Activated naive CD4-positive, alpha-beta T cell treated with anti-CD3 and anti-CD28 coated beads, Interleukin-2, amount 50 U/mL, for 24 hours (primary cell): ENCODE measurements around the gene SPEF1.

ENCODE experiments used
- H3K27ac Mint-ChIP-seq: one replicate; pipeline ENCODE4 v1.8.0; 2021; ENCODE audit warnings: mild to moderate bottlenecking, mixed read lengths
- H3K27me3 Mint-ChIP-seq: one replicate; pipeline ENCODE4 v1.8.0; 2021; ENCODE audit warnings: mixed read lengths
- H3K36me3 Mint-ChIP-seq: one replicate; pipeline ENCODE4 v1.8.0; 2021; ENCODE audit warnings: mixed read lengths
- H3K4me1 Mint-ChIP-seq: one replicate; pipeline ENCODE4 v1.8.0; 2021; ENCODE audit warnings: mixed read lengths
- H3K4me3 Mint-ChIP-seq: one replicate; pipeline ENCODE4 v1.8.0; 2021; ENCODE audit warnings: mild to moderate bottlenecking, mixed read lengths
- H3K9me3 Mint-ChIP-seq: one replicate; pipeline ENCODE4 v1.8.0; 2021; ENCODE audit warnings: mixed read lengths

Gene SPEF1

GRCh38 chr20:3813848-3814581, 32.8 kb upstream of the SPEF1 start:
- Mint-ChIP-seq H3K9me3 (no peaks in the 10 kb centered on the region), H3K36me3 (no peaks in the 10 kb centered on the region), H3K27ac (peak overlapping the region; percentile 81), H3K4me1 (peaks cover 70% of the 10 kb centered on the region), H3K4me3 (peak overlapping the region; percentile 20), H3K27me3 (no peaks in the 10 kb centered on the region)

- peaks cover 72% of the 10 kb centered on the region for H3K4me1 Mint-ChIP-seq
- peak overlapping the region; percentile 63 for H3K27ac Mint-ChIP-seq
- peak overlapping the region; percentile 20 for H3K4me3 Mint-ChIP-seq
These were observed 32.0 kb upstream of the SPEF1 start for GRCh38 chr20:3812975-3813847.

GRCh38 chr20:3812259-3812681, 31.0 kb upstream of the SPEF1 start:
- Mint-ChIP-seq H3K4me1 (peaks cover 78% of the 10 kb centered on the region), H3K36me3 (no peaks in the 10 kb centered on the region), H3K9me3 (no peaks in the 10 kb centered on the region), H3K4me3 (peak overlapping the region; percentile 90), H3K27ac (peak overlapping the region; percentile 99), H3K27me3 (no peaks in the 10 kb centered on the region)

More at GRCh38 chr20:3812975-3813847, 32.0 kb upstream of the SPEF1 start:
- Mint-ChIP-seq H3K9me3 (no peaks in the 10 kb centered on the region), H3K27me3 (no peaks in the 10 kb centered on the region), H3K36me3 (no peaks in the 10 kb centered on the region)

- Mint-ChIP-seq H3K4me3 (peak overlapping the region; percentile 90), H3K36me3 (peaks cover 3% of the 10 kb centered on the region), H3K27me3 (no peaks in the 10 kb centered on the region), H3K9me3 (no peaks in the 10 kb centered on the region), H3K27ac (peak overlapping the region; percentile 99), H3K4me1 (peaks cover 78% of the 10 kb centered on the region)
These were observed 30.4 kb upstream of the SPEF1 start for GRCh38 chr20:3811467-3812258.

- peaks cover 77% of the 10 kb centered on the region for H3K4me1 Mint-ChIP-seq
- H3K27ac Mint-ChIP-seq = no peak overlapping the region
- H3K27me3 Mint-ChIP-seq = no peaks in the 10 kb centered on the region
- peaks cover 17% of the 10 kb centered on the region for H3K36me3 Mint-ChIP-seq
- no peak overlapping the region for H3K4me3 Mint-ChIP-seq
- H3K9me3 Mint-ChIP-seq = no peaks in the 10 kb centered on the region
These were observed 27.3 kb upstream of the SPEF1 start for GRCh38 chr20:3808544-3808943.

- Mint-ChIP-seq H3K27me3 (no peaks in the 10 kb centered on the region), H3K36me3 (peaks cover 26% of the 10 kb centered on the region), H3K9me3 (no peaks in the 10 kb centered on the region), H3K27ac (peak overlapping the region; percentile 89), H3K4me1 (peaks cover 74% of the 10 kb centered on the region), H3K4me3 (no peak overlapping the region)
These were observed 23.5 kb upstream of the SPEF1 start for GRCh38 chr20:3804781-3805180.

GRCh38 chr20:3804254-3804751, 23.1 kb upstream of the SPEF1 start:
- peaks cover 27% of the 10 kb centered on the region for H3K36me3 Mint-ChIP-seq
- H3K9me3 Mint-ChIP-seq = no peaks in the 10 kb centered on the region
- no peak overlapping the region for H3K4me3 Mint-ChIP-seq
- no peaks in the 10 kb centered on the region for H3K27me3 Mint-ChIP-seq
- H3K4me1 Mint-ChIP-seq = peaks cover 79% of the 10 kb centered on the region
- H3K27ac Mint-ChIP-seq = peak overlapping the region; percentile 52

GRCh38 chr20:3803854-3804253, 22.6 kb upstream of the SPEF1 start:
- Mint-ChIP-seq H3K4me3 (no peak overlapping the region), H3K4me1 (peaks cover 84% of the 10 kb centered on the region), H3K36me3 (peaks cover 27% of the 10 kb centered on the region)

GRCh38 chr20:3803289-3803688, 22.0 kb upstream of the SPEF1 start:
- H3K4me3 Mint-ChIP-seq = no peak overlapping the region

More at GRCh38 chr20:3803854-3804253, 22.6 kb upstream of the SPEF1 start:
- Mint-ChIP-seq H3K27me3 (no peaks in the 10 kb centered on the region), H3K27ac (peak overlapping the region; percentile 52), H3K9me3 (no peaks in the 10 kb centered on the region)

GRCh38 chr20:3802524-3803239, 21.4 kb upstream of the SPEF1 start:
- no peaks in the 10 kb centered on the region for H3K27me3 Mint-ChIP-seq
- no peak overlapping the region for H3K4me3 Mint-ChIP-seq
- peak overlapping the region; percentile 70 for H3K27ac Mint-ChIP-seq
- H3K36me3 Mint-ChIP-seq = peaks cover 27% of the 10 kb centered on the region
- no peaks in the 10 kb centered on the region for H3K9me3 Mint-ChIP-seq
- H3K4me1 Mint-ChIP-seq = peaks cover 85% of the 10 kb centered on the region

More at GRCh38 chr20:3803289-3803688, 22.0 kb upstream of the SPEF1 start:
- Mint-ChIP-seq H3K36me3 (peaks cover 27% of the 10 kb centered on the region), H3K9me3 (no peaks in the 10 kb centered on the region), H3K27me3 (no peaks in the 10 kb centered on the region), H3K4me1 (peaks cover 85% of the 10 kb centered on the region), H3K27ac (peak overlapping the region; percentile 52)

- Mint-ChIP-seq H3K4me1 (peaks cover 85% of the 10 kb centered on the region), H3K27ac (no peak overlapping the region), H3K36me3 (peaks cover 25% of the 10 kb centered on the region), H3K4me3 (no peak overlapping the region), H3K27me3 (no peaks in the 10 kb centered on the region), H3K9me3 (no peaks in the 10 kb centered on the region)
These were observed 20.6 kb upstream of the SPEF1 start for GRCh38 chr20:3801846-3802245.

- Mint-ChIP-seq H3K9me3 (no peaks in the 10 kb centered on the region), H3K27me3 (no peaks in the 10 kb centered on the region), H3K4me3 (no peak overlapping the region)
These were observed 20.1 kb upstream of the SPEF1 start for GRCh38 chr20:3801299-3801698.

GRCh38 chr20:3800878-3801260, 19.6 kb upstream of the SPEF1 start:
- no peaks in the 10 kb centered on the region for H3K9me3 Mint-ChIP-seq
- no peaks in the 10 kb centered on the region for H3K27me3 Mint-ChIP-seq
- H3K4me3 Mint-ChIP-seq = no peak overlapping the region
- H3K36me3 Mint-ChIP-seq = peaks cover 23% of the 10 kb centered on the region
- H3K4me1 Mint-ChIP-seq = peaks cover 82% of the 10 kb centered on the region
- H3K27ac Mint-ChIP-seq = peak overlapping the region; percentile 65

More at GRCh38 chr20:3801299-3801698, 20.1 kb upstream of the SPEF1 start:
- peaks cover 85% of the 10 kb centered on the region for H3K4me1 Mint-ChIP-seq
- peaks cover 25% of the 10 kb centered on the region for H3K36me3 Mint-ChIP-seq
- H3K27ac Mint-ChIP-seq = peak overlapping the region; percentile 65

- Mint-ChIP-seq H3K4me3 (peak overlapping the region; percentile 47), H3K36me3 (peaks cover 19% of the 10 kb centered on the region), H3K4me1 (peaks cover 81% of the 10 kb centered on the region), H3K27me3 (no peaks in the 10 kb centered on the region), H3K27ac (peak overlapping the region; percentile 88), H3K9me3 (no peaks in the 10 kb centered on the region)
These were observed 19.1 kb upstream of the SPEF1 start for GRCh38 chr20:3800256-3800877.
